HepG2 (cell line): ENCODE data around the gene SLC25A38. TPM values are rescaled to one million over a fixed set of nuclear protein-coding genes. Genes with fewer than 3 reads are reported as not detected.

Experiments
- AKNA ChIP-seq: sonication (generic); formaldehyde crosslinking; IDR thresholded peaks from 2 replicates; pipeline ENCODE4 v1.4.0; 2020; ENCODE audit warnings: missing genetic modification reagents, borderline replicate concordance
- ATF7-NPFF ChIP-seq: sonication (generic); formaldehyde crosslinking; IDR thresholded peaks from 2 replicates; pipeline ENCODE4 v1.8.1; 2023; ENCODE audit warnings: mild to moderate bottlenecking, low read depth, missing genetic modification reagents, moderate library complexity
- CEBPB ChIP-seq: IDR thresholded peaks from 2 replicates; pipeline ENCODE4 v1.6.1; 2011; ENCODE audit warnings: low read depth, low read length, improper control_type of control experiment, borderline replicate concordance
- ETV6 ChIP-seq: sonication (generic); formaldehyde crosslinking; conservative IDR thresholded peaks from 2 replicates; pipeline ENCODE4 v1.4.0; 2020; ENCODE audit warnings: missing genetic modification reagents
- FLYWCH1 ChIP-seq: sonication (generic); formaldehyde crosslinking; IDR thresholded peaks from 2 replicates; pipeline ENCODE4 v1.8.1; 2023; ENCODE audit warnings: mild to moderate bottlenecking, missing genetic modification reagents
- GABPB1 ChIP-seq: IDR thresholded peaks from 2 replicates; pipeline ENCODE4 v1.6.1; 2016; ENCODE audit warnings: mild to moderate bottlenecking, missing genetic modification reagents, moderate library complexity, missing compliant biosample characterization
- HCFC1 ChIP-seq: fragments of 150-350 bp; IDR thresholded peaks from 2 replicates; pipeline ENCODE4 v1.6.1; 2014; ENCODE audit warnings: low read depth, low read length
- IKZF5 ChIP-seq: IDR thresholded peaks from 2 replicates; pipeline ENCODE4 v1.6.1; 2018; ENCODE audit warnings: missing genetic modification reagents, mild to moderate bottlenecking, missing compliant biosample characterization
- IRX3 ChIP-seq: sonication (generic); formaldehyde crosslinking; IDR thresholded peaks from 2 replicates; pipeline ENCODE4 v1.8.1; 2023; ENCODE audit warnings: mild to moderate bottlenecking, low read depth, missing genetic modification reagents, borderline replicate concordance
- KLF11 ChIP-seq: IDR thresholded peaks from 2 replicates; pipeline ENCODE4 v1.6.1; 2016; ENCODE audit warnings: missing compliant biosample characterization
- LCORL ChIP-seq, 2 experiments: fragments of 450-650 bp in 1 of 2; sonication (generic) in 1 of 2; formaldehyde crosslinking in 1 of 2; IDR thresholded peaks; 2 replicates each; pipeline versions ENCODE4 v1.5.0 to v1.6.1; 2017 to 2020; ENCODE audit warnings: antibody characterized with exemption in 1 of 2, missing genetic modification reagents in 1 of 2
- MEIS1 ChIP-seq: sonication (generic); formaldehyde crosslinking; IDR thresholded peaks from 2 replicates; pipeline ENCODE4 v1.9.0; 2021; ENCODE audit warnings: mild to moderate bottlenecking, missing genetic modification reagents, moderate library complexity, borderline replicate concordance
- POLR2A ChIP-seq, 2 experiments: IDR thresholded peaks; 2 replicates each; pipeline ENCODE4 v1.6.1; 2011; ENCODE audit warnings: low read depth in 2 of 2, low read length in 2 of 2, mild to moderate bottlenecking in 1 of 2, moderate library complexity in 1 of 2; ENCODE audit not compliant: insufficient read depth in 1 of 2
- SKI ChIP-seq: fragments of 450-650 bp; IDR thresholded peaks from one replicate; pipeline ENCODE4 v1.6.1; 2018; ENCODE audit warnings: mild to moderate bottlenecking; ENCODE audit not compliant: partially characterized antibody
- SOX13 ChIP-seq, 3 experiments: fragments of 450-650 bp in 1 of 3; sonication (generic) in 1 of 3; formaldehyde crosslinking in 1 of 3; IDR thresholded peaks in 2 of 3; conservative IDR thresholded peaks in 1 of 3; 2 replicates each; pipeline versions ENCODE4 v1.5.0 to v1.6.1; 2016 to 2020; ENCODE audit warnings: antibody characterized with exemption in 1 of 3, mild to moderate bottlenecking in 1 of 3, missing compliant biosample characterization in 1 of 3, missing genetic modification reagents in 1 of 3, moderate library complexity in 1 of 3
- SP2 ChIP-seq: sonication (generic); formaldehyde crosslinking; IDR thresholded peaks from 2 replicates; pipeline ENCODE4 v1.5.1; 2020; ENCODE audit warnings: mild to moderate bottlenecking, missing genetic modification reagents
- SSRP1 ChIP-seq: IDR thresholded peaks from 2 replicates; pipeline ENCODE4 v1.6.1; 2016; ENCODE audit warnings: control low read depth
- STAG1 ChIP-seq: sonication (generic); formaldehyde crosslinking; IDR thresholded peaks from 2 replicates; pipeline ENCODE4 v1.4.0; 2020; ENCODE audit warnings: missing genetic modification reagents
- TBP ChIP-seq: sonication (generic); formaldehyde crosslinking; IDR thresholded peaks from 2 replicates; pipeline ENCODE4 v1.5.0; 2020; ENCODE audit warnings: missing genetic modification reagents
- TOE1 ChIP-seq: sonication (generic); formaldehyde crosslinking; IDR thresholded peaks from 2 replicates; pipeline ENCODE4 v1.4.0; 2020; ENCODE audit warnings: mild to moderate bottlenecking, missing genetic modification reagents
- TRIM24 ChIP-seq: sonication (generic); formaldehyde crosslinking; IDR thresholded peaks from 2 replicates; pipeline ENCODE4 v1.8.0; 2022; ENCODE audit warnings: mild to moderate bottlenecking, missing genetic modification reagents
- ZBTB3 ChIP-seq: sonication (generic); formaldehyde crosslinking; IDR thresholded peaks from 2 replicates; pipeline ENCODE4 v1.4.0; 2020; ENCODE audit warnings: low read depth, mild to moderate bottlenecking, moderate library complexity, missing genetic modification reagents, borderline replicate concordance
- ZNF510 ChIP-seq: sonication (generic); formaldehyde crosslinking; IDR thresholded peaks from 2 replicates; pipeline ENCODE4 v1.4.0; 2020; ENCODE audit warnings: low read depth, mild to moderate bottlenecking, missing genetic modification reagents
- polyA plus RNA-seq, 8 experiments: library from polyadenylated mRNA; depleted of rRNA in 3 of 8; stranded (reverse) in 7 of 8; unstranded in 1 of 8; fragments of >200 nt; fragmentation: Illumina TruSeq in 4 of 8; extraction: Trizol in 4 of 8; gene quantifications; 2 replicates each; pipeline versions ENCODE4 v1.2.1 to v1.2.3, GENCODE V29; 2011 to 2016; ENCODE audit warnings: low read depth in 4 of 8, missing spikeins in 1 of 8, mixed read lengths in 1 of 8; ENCODE audit not compliant: insufficient read depth in 1 of 8
- total RNA-seq, 5 experiments: library from RNA; depleted of rRNA; stranded (reverse); fragments of >200 nt; fragmentation: Illumina TruSeq; extraction: Trizol; gene quantifications; 2 replicates each; pipeline ENCODE4 v1.2.3, GENCODE V29; 2016; ENCODE audit warnings: low read depth in 1 of 5

SLC25A38 gene
- total and polyA plus RNA-seq, 2 of the 13 experiments (the other 11 are each of a cell fraction or from before 2014, with no cell fraction given): 32.5 to 35.4 TPM

- TF ChIP-seq IKZF5 (CRISPR knock-in tag) (no peak), IRX3 (CRISPR knock-in tag) (no peak), SKI (no peak), MEIS1 (CRISPR knock-in tag) (peak; percentile 54; the same call in 1 of the 2 replicates), TOE1 (CRISPR knock-in tag) (no peak), ZNF510 (CRISPR knock-in tag) (peak; percentile 86; the same call in 1 of the 2 replicates), SOX13 (IDR thresholded peaks at IDR 0.05) (no peak), SOX13 (CRISPR knock-in tag; conservative IDR thresholded peaks at IDR 0.05 in 1 of 2, IDR thresholded peaks at IDR 0.05 in 1 of 2) (no peak), ZBTB3 (CRISPR knock-in tag) (peak; percentile 16; the same call in 1 of the 2 replicates), LCORL (IDR thresholded peaks at IDR 0.05) (no peak), LCORL (CRISPR knock-in tag; IDR thresholded peaks at IDR 0.05) (0 out of 2 replicates have a peak, but pooled peaks have one; percentile 48), FLYWCH1 (no peak), POLR2A (IDR thresholded peaks at IDR 0.05; ENCODE audit: insufficient read depth in 1 of 2, low read depth in 2 of 2, low read length in 2 of 2) (peak; percentile 64 to 69), CEBPB (no peak), STAG1 (CRISPR knock-in tag) (no peak), TBP (CRISPR knock-in tag) (no peak), AKNA (peak; percentile 20; the same call in 1 of the 2 replicates), ETV6 (CRISPR knock-in tag) (no peak), TRIM24 (no peak), KLF11 (CRISPR knock-in tag) (no peak), GABPB1 (CRISPR knock-in tag) (peak; percentile 91), HCFC1 (no peak), SP2 (no peak), ATF7-NPFF (CRISPR knock-in tag) (peak; percentile 38; the same call in 1 of the 2 replicates), SSRP1 (CRISPR knock-in tag) (no peak)
Observed at GRCh38 chr3:39383045-39383880, at the start of gene SLC25A38 (continued).
